Effector memory CD8-positive, alpha-beta T cell (primary cell): ENCODE data around the gene PHF24.
A peak's percentile ranks its signal among the peaks of the same experiment; 100 is the strongest.
"Not testable (repeated sequence)": the region's sequence is repeated elsewhere in the genome, so short reads cannot be mapped to it uniquely, and the experiment has no call there.

ENCODE experiments used
- ATAC-seq: fragments of 150-1000 bp; cut with Tn5 transposase; replicated peaks from 2 replicates; pipeline ENCODE4 v1.10.0; 2021; ENCODE audit warnings: mild to moderate bottlenecking, moderate library complexity
- DNase-seq, 3 experiments: peaks; one replicate each; pipeline ENCODE4 v3.0.0; 2021
- H3K27ac Mint-ChIP-seq, 2 donors: one replicate each; pipeline ENCODE4 v1.8.0; 2022; ENCODE audit warnings: mild to moderate bottlenecking in 2 of 2, mixed read lengths in 2 of 2, moderate library complexity in 2 of 2
- H3K27me3 Mint-ChIP-seq, 2 donors: one replicate each; pipeline ENCODE4 v1.8.0; 2022; ENCODE audit warnings: mixed read lengths in 2 of 2
- H3K36me3 Mint-ChIP-seq: one replicate; pipeline ENCODE4 v1.8.0; 2022; ENCODE audit warnings: mild to moderate bottlenecking, moderate library complexity, mixed read lengths; ENCODE audit not compliant: insufficient read depth
- H3K4me1 Mint-ChIP-seq, 2 donors: one replicate each; pipeline ENCODE4 v1.8.0; 2022; ENCODE audit warnings: low read depth in 2 of 2, mixed read lengths in 2 of 2
- H3K4me3 Mint-ChIP-seq, 2 donors: one replicate each; pipeline ENCODE4 v1.8.0; 2022; ENCODE audit warnings: mild to moderate bottlenecking in 2 of 2, mixed read lengths in 2 of 2, moderate library complexity in 2 of 2
- H3K9me3 Mint-ChIP-seq, 2 donors: one replicate each; pipeline ENCODE4 v1.8.0; 2022; ENCODE audit warnings: mixed read lengths in 2 of 2
- total RNA-seq, 9 experiments: gene quantifications; one replicate each; lab custom pipeline; 2026; lab: John Stamatoyannopoulos, UW

Gene PHF24
- total RNA-seq, result 0 to 0.28 (median 0.06) reads per million in 9 experiments

DNA sequence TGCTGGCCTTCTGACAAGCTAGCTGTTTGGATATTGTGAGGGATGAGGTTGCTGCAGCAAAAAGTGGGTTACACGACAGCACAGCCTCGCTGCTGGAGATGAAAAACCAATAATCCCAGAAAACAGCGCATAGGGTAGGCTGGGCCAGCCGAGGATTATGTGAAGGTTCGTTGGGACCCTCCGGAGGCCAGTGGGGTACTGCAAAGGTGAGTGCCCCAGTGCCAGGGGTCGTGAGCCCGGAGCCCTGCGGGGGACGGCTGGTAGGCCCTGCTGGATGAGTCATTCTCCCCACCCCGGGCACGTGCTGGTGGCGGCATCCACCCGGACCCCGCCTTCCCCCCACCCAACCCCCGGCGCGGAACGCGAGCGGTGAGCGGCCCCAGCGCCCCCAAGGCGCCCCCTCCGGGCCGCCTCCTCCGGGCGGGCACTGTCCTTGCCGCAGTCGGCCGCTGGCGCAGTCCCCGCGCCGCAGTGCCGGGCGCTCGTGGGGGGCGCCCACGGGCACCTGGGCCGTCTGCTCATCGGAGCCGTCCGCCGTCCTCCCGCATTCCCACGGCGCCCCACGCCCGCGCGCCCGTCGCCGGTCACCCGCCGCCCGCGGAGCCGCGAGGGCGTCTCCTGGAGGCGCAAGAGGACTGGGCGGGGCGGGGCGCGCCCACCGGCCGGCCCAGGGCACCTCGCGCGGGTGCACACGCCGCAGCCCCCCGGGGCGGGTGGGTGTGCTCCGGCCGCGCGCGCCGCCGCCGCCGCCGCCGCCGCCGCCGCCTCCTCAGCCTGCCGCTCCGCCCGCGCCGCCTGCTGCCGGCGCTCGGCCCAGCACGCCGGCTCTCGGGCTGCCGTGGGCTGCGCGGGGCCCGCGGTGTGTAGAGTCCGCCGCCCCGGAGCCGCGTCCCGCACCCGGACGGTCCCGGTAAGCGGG lies at the start of gene PHF24:
TSS of gene PHF24 (plus strand) at position 794 of the 919 bp plus-strand sequence. CDS start 13,014 bp downstream, outside the sequence.
- Mint-ChIP-seq H3K27me3 (peaks cover 55 to 63% of the 10 kb centered on the region in 2 donors), H3K4me1 (peaks cover 0 to 1% of the 10 kb centered on the region in 2 donors), H3K27ac (no peak within 1 kb of the TSS), H3K36me3 (no peaks in the 10 kb centered on the region), H3K4me3 (peak within 1 kb of the TSS; percentile 48 to 58), H3K9me3 (no peaks in the 10 kb centered on the region)
- DNase-seq (peak in 1 of 3 experiments; percentile 9), ATAC-seq (peak; percentile 85)

DNA sequence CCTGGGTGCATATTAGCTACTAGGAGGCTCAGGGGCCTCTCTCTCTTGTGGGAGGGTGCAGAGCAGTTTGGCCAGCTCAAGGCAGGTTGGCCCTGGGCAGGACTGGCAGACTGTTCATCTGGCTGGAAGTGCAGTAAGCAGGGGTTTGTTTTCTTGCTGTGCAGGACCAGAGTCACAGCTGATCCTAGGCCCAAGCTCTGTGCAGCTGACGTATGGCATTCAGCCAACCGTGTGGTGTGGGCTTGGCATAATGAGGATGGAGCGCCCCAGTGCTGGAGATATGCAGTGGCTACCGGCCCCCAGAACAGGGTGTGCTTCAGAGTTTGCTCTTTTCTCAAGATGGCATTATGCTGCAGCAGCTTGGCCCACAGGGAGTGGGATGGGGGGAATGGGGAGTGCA lies 31.0 kb upstream of the PHF24 start:
- Mint-ChIP-seq H3K9me3 (peaks cover 7 to 16% of the 10 kb centered on the region in 2 donors), H3K27ac (no peak overlapping the region), H3K4me1 (peaks cover 0 to under 1% of the 10 kb centered on the region in 2 donors), H3K27me3 (peaks cover 59 to 70% of the 10 kb centered on the region in 2 donors), H3K4me3 (no peak overlapping the region), H3K36me3 (no peaks in the 10 kb centered on the region)
- ATAC-seq (no peak), DNase-seq (no peak)

DNA sequence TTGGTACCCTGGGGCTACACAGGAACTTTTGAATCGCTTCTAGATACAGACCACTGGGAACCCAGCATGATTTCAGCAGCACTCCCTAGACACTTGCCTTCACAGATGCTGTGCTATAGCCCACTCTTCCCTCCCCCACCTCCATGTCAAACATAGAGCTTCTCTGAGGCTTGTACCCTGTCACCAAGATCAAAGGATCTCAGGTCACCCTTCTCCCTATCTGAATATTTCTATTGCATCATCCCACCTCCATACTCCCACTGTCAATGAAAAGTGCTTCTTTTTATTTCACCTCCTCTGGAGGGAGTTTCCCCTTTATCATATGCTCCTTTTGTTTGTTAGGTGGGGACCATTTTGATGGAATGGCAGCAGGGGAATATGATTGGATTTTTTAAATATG lies 29.2 kb upstream of the PHF24 start:
- ATAC-seq, result no peak

GRCh38 chr9:34929506-34930102 lies 28.5 kb upstream of the PHF24 start:
- Mint-ChIP-seq H3K4me3 (no peak overlapping the region), H3K27ac (no peak overlapping the region), H3K9me3 (peaks cover 4 to 12% of the 10 kb centered on the region in 2 donors), H3K27me3 (peaks cover 48 to 56% of the 10 kb centered on the region in 2 donors), H3K4me1 (no peaks in the 10 kb centered on the region), H3K36me3 (no peaks in the 10 kb centered on the region)
- peak in 1 of 3 experiments; percentile 6 for DNase-seq
- ATAC-seq, result peak; percentile 52

More for the DNA sequence above, 29.2 kb upstream of the PHF24 start:
- Mint-ChIP-seq H3K36me3 (no peaks in the 10 kb centered on the region), H3K27ac (no peak overlapping the region), H3K4me1 (no peaks in the 10 kb centered on the region), H3K9me3 (peaks cover 7 to 16% of the 10 kb centered on the region in 2 donors), H3K27me3 (peaks cover 48 to 56% of the 10 kb centered on the region in 2 donors), H3K4me3 (no peak overlapping the region)
- DNase-seq, result no peak

DNA sequence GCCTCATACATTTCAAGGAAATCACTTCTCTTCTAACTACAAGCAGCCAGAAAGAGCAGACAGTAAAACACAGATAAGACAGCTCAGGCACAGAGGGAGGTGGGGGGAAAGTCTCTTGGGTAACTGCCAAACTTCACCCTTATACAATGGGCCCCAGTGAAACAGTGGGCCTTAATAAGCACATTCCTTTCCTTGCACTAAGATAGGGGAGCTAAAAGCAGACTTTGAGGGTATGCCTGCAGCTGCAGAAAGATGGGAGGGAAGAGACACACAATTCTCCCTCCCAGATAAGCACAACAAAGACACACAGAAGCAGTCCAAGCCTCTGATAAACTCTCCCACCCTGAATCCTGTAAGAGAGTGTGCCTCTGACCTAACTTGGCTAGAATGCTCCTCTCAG lies 18.1 kb upstream of the PHF24 start:
- not testable (repeated sequence) for DNase-seq, H3K4me3 Mint-ChIP-seq, H3K36me3 Mint-ChIP-seq, H3K9me3 Mint-ChIP-seq, H3K4me1 Mint-ChIP-seq, H3K27ac Mint-ChIP-seq, ATAC-seq
- H3K27me3 Mint-ChIP-seq, result peaks cover 17 to 64% of the 10 kb centered on the region in 2 donors

- Mint-ChIP-seq H3K4me3 (no peak overlapping the region), H3K4me1 (peaks cover 0 to 1% of the 10 kb centered on the region in 2 donors), H3K27me3 (peaks cover 48 to 53% of the 10 kb centered on the region in 2 donors), H3K36me3 (no peaks in the 10 kb centered on the region), H3K27ac (no peak overlapping the region), H3K9me3 (no peaks in the 10 kb centered on the region)
- no peak for DNase-seq
- no peak for ATAC-seq
Measured at GRCh38 chr9:34948451-34948850, 9.6 kb upstream of the PHF24 start.

GRCh38 chr9:34954225-34954624 lies 3.9 kb upstream of the PHF24 start:
- Mint-ChIP-seq H3K4me3 (no peak overlapping the region), H3K27me3 (peaks cover 51 to 52% of the 10 kb centered on the region in 2 donors), H3K4me1 (peaks cover 0 to 1% of the 10 kb centered on the region in 2 donors), H3K27ac (no peak overlapping the region), H3K9me3 (no peaks in the 10 kb centered on the region), H3K36me3 (no peaks in the 10 kb centered on the region)
- DNase-seq (no peak), ATAC-seq (no peak)

DNA sequence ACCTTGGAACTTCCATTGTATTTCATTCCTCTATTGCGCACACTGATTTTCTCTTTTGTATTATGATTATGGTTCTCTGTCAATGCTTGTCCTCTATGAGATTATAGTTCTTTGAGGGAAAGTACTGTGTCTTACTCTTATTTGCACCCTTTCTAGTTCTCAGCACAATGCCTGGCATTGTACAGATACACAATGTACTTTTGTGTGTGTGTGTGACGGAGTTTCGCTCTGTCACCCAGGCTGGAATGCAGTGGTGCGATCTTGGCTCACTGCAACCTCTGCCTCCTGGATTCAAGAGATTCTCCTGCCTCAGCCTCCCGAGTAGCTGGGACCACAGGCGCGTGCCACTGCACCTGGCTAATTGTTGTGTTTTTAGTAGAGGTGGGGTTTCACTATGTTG lies 2.0 kb upstream of the PHF24 start:
- H3K9me3 Mint-ChIP-seq, ATAC-seq, H3K4me3 Mint-ChIP-seq, H3K36me3 Mint-ChIP-seq, H3K4me1 Mint-ChIP-seq, H3K27ac Mint-ChIP-seq, DNase-seq: not testable (repeated sequence)
- peaks cover 57 to 59% of the 10 kb centered on the region in 2 donors for H3K27me3 Mint-ChIP-seq

DNA sequence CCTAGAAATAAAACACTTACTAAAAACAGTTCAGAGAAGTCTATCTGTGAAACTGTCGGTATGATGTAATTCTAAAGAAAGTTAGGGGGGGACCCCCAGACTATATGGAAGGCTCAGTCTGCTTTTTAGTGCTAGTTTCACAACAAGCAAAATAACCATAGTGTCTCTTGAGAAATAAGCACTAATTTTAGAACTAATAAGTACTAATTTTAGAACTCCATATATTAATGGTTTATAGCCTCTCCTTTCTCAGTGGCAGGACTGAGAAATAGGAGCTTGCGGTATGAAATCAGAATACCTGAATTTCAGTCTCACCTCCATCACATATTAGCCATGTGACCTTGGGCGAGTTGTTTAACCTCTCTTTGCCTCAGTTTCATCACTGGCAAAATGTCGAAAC lies 1.4 kb upstream of the PHF24 start:
- Mint-ChIP-seq H3K27me3 (peaks cover 57 to 59% of the 10 kb centered on the region in 2 donors), H3K4me3 (no peak overlapping the region)

GRCh38 chr9:34958411-34958982 lies 412 bp downstream of the PHF24 start:
- DNase-seq, result peak in 1 of 3 experiments; percentile 4
- Mint-ChIP-seq H3K9me3 (no peaks in the 10 kb centered on the region), H3K27me3 (peaks cover 55 to 70% of the 10 kb centered on the region in 2 donors), H3K4me3 (peak overlapping the region in 1 of 2 donors; percentile 43), H3K4me1 (peaks cover 0 to 1% of the 10 kb centered on the region in 2 donors), H3K27ac (no peak overlapping the region), H3K36me3 (no peaks in the 10 kb centered on the region)
- ATAC-seq, result no peak

More for the DNA sequence above, 1.4 kb upstream of the PHF24 start:
- H3K36me3 Mint-ChIP-seq, result no peaks in the 10 kb centered on the region
- ATAC-seq (no peak), DNase-seq (no peak)
- H3K4me1 Mint-ChIP-seq, result peaks cover 0 to 1% of the 10 kb centered on the region in 2 donors
- H3K27ac Mint-ChIP-seq, result no peak overlapping the region
- no peaks in the 10 kb centered on the region for H3K9me3 Mint-ChIP-seq

- DNase-seq (no peak), ATAC-seq (no peak)
- H3K9me3 Mint-ChIP-seq, result no peaks in the 10 kb centered on the region
- H3K4me1 Mint-ChIP-seq, result peaks cover 0 to 1% of the 10 kb centered on the region in 2 donors
- no peaks in the 10 kb centered on the region for H3K36me3 Mint-ChIP-seq
- peaks cover 63 to 75% of the 10 kb centered on the region in 2 donors for H3K27me3 Mint-ChIP-seq
- no peak overlapping the region for H3K4me3 Mint-ChIP-seq
- H3K27ac Mint-ChIP-seq, result no peak overlapping the region
Measured at GRCh38 chr9:34959461-34959860, 1.4 kb downstream of the PHF24 start.

- ATAC-seq, result no peak
Measured at GRCh38 chr9:34961574-34962490, 3.7 kb downstream of the PHF24 start.

More at GRCh38 chr9:34961574-34962490, 3.7 kb downstream of the PHF24 start:
- no peak overlapping the region for H3K27ac Mint-ChIP-seq
- H3K4me3 Mint-ChIP-seq, result no peak overlapping the region
- DNase-seq, result no peak
- H3K9me3 Mint-ChIP-seq, result no peaks in the 10 kb centered on the region
- H3K27me3 Mint-ChIP-seq, result peaks cover 64 to 77% of the 10 kb centered on the region in 2 donors
- H3K36me3 Mint-ChIP-seq, result peaks cover 2% of the 10 kb centered on the region
- H3K4me1 Mint-ChIP-seq, result peaks cover 0 to 1% of the 10 kb centered on the region in 2 donors
